NCI-H1105 treated with DMSO at 0.1 percent for 48 hours (cell line): ENCODE results near the gene BICD2.

Source experiments
- DNase-seq: peaks from one replicate; lab custom pipeline; 2025; lab: John Stamatoyannopoulos, UW

BICD2 gene

DNA sequence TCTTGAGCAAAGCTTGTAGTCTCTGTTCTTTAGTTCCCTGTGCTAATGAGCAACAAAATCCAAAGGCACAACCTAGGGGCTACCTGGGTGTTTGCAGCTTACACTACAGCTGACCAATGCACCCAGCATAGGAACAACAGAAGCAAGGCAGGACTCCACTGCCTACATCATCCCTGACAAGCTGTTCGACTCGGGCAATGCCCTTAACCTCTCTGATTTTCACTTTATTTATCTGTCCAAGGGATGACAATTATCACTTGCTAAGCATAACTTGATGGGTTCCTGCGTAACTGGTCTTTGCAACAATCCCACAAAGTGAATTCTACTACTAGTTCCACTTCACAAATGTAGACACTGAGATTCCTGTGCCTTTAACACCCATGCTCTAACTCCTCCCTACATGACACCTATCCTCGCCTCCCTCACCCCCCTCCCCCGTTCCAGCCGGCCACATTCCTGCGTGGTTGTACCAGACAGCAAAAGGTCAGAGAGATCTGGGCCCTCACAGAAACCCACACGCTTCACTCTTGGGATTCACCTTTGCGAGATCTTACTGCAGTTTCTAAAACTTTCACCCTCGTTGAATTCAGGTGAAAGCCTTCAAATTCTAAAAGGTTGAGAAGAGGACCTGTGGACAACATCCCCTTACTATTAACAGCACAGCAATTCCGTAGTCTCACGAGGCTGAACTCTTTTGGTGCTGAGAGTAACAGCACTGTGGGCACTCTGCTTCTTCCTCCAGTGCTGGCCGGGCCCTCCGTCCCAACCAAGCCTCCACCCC is 95.7 kb downstream of the BICD2 start:
- DNase-seq, result no peak

DNA sequence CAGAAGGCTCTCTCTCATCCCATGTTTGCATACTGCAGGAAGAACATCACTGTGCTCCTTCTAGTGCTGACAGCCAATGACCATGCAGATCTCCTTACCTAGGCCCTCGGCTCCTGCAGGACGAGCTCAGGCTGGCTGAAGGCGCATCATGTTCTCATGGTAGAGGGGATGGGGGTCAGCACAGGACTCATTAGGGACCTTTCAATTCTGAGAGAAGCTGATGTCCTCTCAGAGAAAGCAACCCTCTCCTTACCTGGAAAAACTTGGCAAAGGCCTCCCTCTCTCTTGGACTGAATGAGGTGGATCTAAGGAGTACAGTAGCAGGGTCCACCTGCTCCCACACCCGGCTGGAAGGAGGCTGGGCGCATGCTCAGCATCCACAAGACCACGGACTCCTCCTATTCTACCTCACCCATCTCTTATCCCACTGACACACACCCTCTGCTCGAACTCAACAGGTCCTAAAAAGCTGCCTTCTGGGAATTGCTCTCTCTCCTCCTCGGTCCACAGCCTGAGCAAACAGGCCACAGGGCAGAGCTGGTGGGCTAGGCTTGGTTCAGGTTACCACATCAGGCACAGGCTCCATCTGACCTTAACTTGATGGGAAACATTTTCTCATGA is 97.6 kb downstream of the BICD2 start:
- DNase-seq, result no peak

DNA sequence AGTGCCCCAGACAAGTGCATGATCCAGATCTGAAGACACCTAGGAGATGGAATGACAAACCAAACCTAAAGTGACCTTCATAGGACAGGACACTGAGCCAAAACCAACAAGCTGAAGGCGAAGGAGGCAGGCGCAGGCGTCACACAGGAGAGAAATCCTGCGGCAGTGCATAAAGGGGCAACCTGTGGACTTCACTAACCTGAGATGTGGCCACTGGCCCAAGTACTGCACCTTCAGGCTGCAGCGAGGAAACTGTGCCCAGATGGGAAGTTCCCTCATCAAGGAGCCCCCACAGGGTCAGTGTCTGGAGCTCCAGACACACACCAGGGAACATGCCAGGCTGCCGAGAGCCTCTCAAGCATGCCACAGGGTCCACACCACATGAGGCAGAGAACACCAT is 98.4 kb downstream of the BICD2 start:
- no peak for DNase-seq

DNA sequence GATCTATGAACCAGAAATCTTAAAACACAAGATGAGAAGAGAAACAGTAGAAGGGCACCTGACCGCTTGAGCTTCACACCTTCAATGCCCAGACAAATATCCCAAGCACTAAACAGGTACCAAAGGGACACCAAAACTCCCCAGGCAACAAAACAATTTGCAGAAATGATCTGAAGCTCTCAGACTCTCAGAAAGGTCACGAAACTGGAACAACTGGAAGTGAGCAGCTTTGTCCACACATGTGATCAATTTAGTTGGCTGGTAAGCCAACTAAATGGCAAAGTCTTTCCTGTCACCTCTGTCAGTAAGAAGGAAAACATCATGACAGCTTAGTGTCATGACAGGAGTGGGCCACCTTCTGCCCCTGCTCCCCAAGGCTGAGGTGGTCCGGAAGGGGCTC is 98.8 kb downstream of the BICD2 start:
- no peak for DNase-seq

DNA sequence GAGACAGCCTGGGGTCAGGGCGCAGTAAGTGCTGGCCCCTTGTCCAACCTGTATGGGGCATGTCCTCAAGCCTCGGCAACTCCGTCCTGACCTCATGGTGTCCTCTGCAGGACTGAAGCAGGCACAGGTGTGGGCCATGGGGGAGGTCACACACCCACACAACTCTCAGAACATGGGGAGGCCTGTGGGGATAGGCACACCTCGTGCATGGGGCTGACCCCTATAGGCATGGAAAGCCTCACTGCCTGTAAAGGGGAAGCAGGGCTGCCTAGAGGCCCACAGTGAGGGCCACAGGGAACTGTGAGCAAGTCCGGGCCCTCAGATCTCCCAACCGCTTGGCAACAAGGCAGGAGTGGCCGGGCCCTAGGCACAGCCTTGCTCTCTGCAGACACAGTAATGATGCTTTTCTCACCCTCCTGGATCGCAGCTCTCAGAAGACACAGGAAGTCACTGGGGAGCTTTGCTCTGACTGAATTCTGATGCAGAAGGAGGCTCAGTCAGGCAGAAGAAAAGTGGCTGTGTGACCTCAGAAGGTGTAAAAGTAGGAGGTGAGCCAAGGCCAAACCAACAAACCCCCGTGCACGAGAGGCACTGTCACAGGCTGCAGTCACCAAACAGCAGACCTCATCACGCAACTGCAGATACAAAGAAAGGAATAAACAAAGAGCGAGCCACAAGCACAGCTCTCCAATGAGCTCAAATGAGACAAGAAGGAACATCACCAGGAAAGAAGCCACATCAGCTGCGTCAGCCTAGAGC is 100.1 kb downstream of the BICD2 start:
- no peak for DNase-seq

DNA sequence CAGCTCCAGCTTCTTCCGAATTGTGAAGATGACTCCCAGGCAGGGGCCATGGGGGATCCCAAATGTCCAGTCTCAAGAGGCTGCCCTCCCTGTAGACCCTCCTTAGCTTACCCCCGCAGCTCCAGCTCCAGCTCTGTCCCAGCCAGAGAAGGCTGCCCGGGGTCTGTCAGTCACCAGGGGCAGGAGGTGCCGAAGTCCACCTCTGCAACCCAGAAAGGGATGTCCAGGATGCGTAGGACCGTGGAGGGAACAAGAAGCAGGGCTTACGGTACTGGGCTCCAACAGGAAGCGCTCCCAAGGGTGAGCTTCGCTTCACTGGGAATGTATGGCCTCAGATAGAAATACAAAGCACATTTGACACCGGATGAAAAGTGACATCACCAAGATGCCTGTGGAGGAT is 100.7 kb downstream of the BICD2 start:
- DNase-seq, result no peak

DNA sequence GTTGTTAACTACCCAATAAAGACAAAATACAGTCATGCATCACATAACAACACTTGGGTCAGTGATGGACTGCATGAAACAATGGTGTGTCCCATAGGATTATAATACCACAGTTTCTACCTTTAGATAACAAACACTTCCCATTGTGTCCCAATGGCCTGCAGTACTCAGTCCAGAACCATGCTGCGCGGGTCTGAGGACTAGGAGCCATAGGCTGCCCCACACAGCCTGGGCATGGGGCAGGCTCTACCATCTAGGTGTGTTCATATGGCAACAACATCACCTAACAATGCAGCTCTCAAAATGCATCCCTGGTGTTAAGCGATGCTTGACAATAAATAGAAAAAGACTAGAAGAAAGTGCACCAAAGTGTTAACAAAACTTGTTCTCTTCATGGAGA is 101.5 kb downstream of the BICD2 start:
- no peak for DNase-seq

DNA sequence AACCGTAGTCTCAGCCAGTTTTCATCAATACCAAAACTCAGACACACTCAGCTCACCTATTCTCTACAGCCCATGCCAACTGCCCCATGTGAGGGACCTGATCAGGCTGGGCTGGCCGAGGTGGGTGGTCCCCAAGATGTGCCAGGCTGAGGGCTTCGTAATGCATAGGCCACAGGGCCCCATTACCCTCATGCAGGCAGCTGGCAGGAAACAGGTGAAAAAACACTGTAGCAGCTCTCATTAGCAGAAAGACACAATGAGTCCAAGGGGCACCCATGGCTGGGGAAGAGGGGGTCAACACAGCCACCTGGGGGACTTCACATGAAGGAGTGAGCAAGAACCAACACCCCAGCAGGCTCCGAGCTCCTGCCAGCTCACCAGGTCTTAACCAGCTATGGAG is 102.9 kb downstream of the BICD2 start:
- DNase-seq, result no peak
